Erythroblast (primary cell): ENCODE data around the gene TCF7L2.
"Not testable (repeated sequence)": the region's sequence is repeated elsewhere in the genome, so short reads cannot be mapped to it uniquely, and the experiment has no call there.

Source experiments
- GATA1 ChIP-seq: IDR thresholded peaks from 2 replicates; pipeline ENCODE4 v1.6.1; 2011; ENCODE audit warnings: low read depth, mild to moderate bottlenecking, control low read depth, low read length, moderate library complexity
- POLR2A ChIP-seq: IDR thresholded peaks from 2 replicates; pipeline ENCODE4 v1.6.1; 2011; ENCODE audit warnings: mild to moderate bottlenecking, low read length

GRCh38 chr10:113109482-113109881 lies 159.4 kb downstream of the TCF7L2 start:
- TF ChIP-seq POLR2A, GATA1: not testable (repeated sequence)
